Suppressor macrophage (primary cell): ENCODE data around the gene TMPRSS3.

ENCODE experiments used
- DNase-seq, 4 experiments: peaks; one replicate each; pipeline ENCODE4 v3.0.0-alpha.2; 2020 to 2022

The TMPRSS3 gene

DNA sequence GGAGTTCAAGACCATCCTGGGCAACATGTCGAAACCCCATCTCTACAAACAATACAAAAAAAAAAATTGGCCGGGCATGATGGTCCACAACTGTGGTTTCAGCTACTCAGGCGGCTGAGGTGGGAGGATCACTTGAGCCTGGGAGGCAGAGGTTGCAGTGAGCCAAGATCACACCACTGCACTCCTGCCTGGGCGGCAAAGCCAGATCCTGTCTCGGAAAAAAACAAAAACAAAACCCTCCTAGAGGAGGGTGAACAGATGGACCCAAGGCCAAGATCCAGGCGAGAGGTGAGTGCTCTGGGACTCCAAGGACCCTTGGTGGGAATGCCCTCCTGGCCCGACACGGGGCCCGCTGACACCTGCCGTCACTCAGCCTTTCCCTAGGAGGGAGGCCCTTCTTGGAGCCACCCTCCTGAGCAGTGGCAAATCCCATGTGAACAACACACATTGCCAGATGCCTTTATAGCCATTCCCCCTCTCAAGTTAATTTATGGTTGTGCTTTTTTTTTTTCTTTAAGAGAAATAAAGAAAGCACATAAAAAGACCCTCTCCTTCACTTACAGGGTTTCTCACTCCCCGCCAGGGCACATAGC, 45.4 kb downstream of the TMPRSS3 start:
- no peak for DNase-seq

- DNase-seq: no peak
Measured at GRCh38 chr21:42349420-42350317, 46.2 kb downstream of the TMPRSS3 start.

DNA sequence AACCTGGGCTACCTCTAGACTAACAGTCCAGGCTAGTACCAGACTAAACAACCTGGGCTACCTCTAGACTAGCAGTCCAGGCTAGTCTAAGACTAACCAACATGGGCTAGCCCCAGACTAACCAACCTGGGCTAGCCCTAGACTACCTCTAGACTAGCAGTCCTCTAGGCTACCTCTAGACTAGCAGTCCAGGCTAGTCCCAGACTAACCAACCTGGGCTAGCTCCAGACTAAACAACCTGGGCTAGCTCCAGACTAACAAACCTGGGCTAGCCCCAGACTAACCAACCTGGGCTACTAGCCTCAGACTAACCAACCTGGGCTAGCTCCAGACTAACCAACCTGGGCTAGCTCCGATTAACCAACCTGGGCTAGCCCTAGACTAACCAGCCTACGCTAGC, 47.1 kb downstream of the TMPRSS3 start:
- no peak for DNase-seq

DNA sequence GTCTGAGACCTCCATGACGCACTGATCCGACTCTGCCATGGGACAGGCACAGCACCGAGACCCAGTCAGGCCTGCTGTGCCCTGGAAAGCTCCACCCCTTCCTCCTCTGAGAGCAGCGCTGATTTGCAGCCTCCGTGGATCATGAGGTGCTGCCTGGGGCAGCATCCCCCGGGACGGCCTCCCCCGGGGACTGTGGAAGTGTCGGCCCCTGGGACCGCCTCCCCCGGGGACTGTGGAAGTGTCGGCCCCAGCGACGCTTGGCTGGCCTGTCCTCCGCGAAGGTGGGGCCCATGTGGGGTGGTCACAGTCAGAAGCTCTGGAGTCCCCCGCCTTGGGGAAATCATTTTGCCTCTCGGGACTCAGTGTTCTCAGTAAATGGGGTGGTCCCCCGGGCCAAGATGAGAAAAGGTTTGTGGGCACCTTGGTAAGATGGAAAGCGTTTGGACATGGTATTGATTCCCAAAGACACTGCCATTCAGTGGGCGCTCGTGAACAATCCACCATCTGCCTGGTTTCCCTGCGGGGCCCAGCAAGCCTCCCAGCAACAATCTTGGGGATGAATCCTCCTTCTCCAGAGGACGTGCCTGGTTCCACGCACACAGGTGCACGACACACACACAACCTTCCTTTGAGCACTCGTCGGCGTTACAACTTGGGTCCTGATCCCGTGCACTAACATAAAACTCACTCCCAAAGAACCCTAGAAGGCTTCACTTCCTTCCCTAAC, 48.1 kb downstream of the TMPRSS3 start:
- no peak for DNase-seq

GRCh38 chr21:42346866-42347600, 48.8 kb downstream of the TMPRSS3 start:
- no peak for DNase-seq

GRCh38 chr21:42346441-42346840, 49.4 kb downstream of the TMPRSS3 start:
- no peak for DNase-seq

DNA sequence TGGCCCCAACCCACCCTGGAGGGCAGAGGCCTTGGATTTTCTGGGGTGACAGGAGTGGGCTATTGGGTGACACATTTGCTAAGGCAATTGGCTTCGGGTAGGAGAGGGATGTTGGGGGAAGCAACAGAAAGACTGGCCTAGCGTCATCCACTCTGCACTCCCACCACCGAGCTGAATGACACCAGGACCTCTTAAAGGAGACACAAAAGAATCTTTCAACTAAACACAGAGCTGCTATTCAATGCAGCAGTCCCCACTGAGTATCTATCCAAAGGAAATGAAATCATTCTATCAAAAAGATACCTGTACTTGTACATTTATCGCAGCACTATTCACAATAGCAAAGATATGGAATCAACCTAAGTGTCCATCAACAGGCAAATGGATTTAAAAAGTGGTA, 51.2 kb downstream of the TMPRSS3 start:
- DNase-seq: no peak

DNA sequence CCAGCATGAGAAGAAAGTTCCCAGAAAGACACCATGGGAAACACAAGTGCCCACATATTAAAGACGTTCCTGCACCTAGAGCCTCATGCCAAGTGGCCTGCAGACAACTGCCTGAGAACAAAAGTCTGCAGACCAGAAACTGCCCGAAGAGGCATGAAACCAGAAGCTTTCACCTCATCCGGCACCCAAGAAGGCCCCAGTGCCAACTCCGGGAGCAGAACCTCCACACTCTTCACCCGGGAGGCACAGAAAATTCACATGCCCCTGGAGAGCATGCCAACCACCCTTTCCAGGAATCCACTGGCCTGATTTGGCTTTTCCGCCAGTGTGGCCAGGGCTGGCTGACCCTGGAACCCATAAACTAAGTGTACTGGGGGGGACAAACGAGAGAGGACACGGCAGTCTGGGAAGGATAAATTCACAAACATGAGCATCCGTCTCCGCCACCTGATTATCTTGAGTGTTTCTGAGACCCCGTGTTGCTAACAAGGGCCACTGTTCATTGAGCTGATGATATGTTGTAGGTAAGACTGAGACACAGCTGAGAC, 51.8 kb downstream of the TMPRSS3 start:
- DNase-seq: no peak

GRCh38 chr21:42343556-42343955, 52.3 kb downstream of the TMPRSS3 start:
- DNase-seq: no peak

DNA sequence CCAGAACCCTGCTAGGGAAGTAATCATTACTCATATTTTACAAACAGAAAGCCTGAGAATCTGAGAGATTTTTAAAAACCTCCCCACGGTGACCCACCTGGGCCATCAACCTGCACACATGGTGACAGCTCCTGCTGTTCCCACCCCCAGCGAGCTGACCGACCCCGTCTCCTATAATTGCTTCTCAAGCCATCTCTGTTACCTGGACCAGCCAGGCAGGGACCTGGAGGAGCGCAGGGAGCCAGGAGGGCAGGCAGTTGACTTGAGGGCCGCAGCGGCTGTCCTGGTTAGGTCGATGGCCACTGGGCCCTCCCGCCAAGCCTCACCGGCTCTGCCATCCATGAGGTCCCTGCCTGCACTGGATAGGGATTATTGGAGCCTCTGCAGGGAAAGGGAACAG, 52.8 kb downstream of the TMPRSS3 start:
- DNase-seq: no peak

- no peak for DNase-seq
Measured at GRCh38 chr21:42341776-42342542, 53.9 kb downstream of the TMPRSS3 start.

DNA sequence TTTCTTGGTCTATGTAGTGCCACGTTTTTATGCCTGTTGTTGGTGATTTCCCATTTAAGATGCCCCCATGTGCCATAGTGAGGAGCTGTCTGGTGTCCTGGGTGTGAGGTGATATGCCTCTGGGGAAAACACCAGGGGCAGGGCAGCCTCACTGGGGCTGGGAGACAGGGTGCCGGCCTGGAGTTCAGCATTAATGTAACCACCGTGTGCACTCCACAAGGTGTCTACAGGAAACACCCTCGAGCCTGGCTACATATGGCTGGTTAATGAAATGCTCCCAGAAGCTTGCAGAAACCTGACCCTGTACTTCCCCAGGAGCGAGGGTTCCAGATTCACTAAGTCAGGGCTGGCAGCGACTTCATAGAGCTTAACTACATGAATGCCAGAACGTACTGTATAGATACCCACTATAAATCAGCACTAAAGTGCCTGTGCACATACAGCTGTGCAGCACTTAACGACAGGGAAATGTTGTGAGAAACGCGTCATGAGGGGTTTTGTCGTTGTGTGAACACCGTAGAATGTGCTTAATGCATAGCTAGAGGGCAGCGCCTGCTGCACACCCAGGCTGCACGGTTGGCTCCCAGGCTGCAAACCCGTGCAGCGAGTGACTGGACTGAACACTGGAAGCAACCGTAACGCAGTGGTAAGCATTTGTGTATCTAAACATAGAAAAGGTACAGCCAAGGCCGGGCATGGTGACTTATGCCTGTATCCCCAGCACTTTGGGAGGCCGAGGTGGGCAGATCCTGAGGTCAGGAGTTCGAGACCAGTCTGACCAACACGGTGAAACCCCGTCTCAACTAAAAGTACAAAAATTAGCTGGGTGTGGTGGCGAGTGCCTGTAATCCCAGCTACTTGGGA, 55.4 kb downstream of the TMPRSS3 start:
- no peak for DNase-seq

DNA sequence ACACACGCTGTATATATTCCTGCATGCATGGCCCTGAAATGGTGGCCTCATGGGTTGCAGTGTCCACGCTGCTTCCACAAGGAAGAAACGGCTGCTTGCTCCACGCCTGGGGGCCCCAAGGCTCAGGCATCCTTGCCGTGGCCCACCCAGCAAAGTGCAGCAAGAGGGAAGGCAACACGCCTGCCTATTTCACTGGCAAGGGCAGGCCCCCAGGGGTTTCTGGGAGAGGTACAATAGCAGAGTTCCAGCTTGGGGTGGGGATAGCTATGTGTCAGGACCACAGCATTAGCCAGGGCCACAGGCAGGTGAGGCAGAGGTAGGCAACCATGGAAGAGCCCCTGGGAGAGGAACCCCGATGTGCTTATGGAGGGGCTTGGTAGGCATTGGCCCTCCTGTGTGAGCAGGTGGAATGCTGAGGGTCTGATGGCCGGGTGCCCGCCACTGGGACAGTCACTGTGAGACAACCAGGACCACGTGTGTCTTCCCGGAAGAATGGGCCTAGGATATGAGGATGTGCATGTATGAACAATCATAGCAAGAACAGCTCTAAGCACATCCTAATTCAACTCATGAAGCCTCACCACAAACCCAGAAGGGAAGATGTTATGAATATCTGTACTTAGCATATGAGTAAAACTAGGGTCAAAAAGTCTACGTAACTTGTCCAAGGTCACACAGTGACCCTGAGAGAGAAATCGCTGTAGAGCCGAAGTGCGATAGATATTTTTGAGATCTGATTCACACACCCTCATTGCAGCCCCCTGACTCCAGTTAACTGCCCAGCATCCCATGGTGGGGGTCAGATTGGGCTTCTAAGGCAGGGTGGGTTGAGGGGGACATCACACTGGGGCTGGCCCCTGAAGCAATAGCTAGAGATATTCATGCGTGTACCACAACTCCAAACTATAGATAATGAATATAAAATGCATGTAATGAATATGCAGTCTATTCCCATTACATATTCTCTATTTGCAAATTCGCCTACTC, 56.8 kb downstream of the TMPRSS3 start:
- no peak for DNase-seq

DNA sequence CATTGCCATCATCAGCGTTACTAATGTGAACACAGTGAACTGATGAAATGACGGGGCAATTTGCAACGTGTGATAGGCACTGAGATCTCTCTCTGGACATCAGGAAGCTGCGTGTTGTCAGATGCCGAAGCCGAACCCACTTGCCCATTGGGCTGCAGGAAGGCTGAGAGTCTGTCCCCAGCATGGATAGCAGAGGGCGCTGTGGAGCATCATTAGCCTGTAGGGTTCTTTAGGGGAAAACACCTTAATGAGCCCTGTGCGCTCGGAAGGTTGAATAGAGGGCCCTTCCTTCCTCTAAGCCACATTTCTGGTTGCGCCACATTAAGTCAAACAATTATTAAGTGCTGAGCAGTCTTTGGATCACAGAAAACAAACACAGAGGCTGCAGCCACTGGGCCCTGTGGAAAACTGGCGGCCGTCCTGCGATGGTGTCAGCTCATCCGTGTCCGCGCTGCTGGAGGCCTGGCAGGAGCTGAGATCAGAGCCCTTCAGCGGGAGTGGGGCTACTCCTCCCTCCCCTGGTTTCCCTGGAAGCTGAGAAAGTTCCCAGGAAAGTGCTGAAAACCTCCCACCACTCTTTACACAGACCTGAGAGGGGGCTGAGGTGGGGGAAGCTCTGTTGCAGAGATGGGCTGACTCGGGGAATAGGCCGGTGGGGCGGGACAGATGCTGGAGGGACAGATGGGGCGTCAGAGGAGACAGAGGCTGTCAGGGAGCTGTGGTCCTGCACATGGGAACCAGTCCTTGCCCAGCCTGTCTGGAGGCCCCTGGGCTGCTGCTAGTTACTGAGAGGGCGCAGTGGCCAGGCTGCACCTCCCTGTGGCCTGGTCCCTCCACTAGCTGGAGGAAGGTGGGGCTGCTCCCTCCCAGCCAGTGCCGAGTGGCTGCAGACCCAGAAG, 57.8 kb downstream of the TMPRSS3 start:
- DNase-seq: peak; percentile 70 to 83 (median 78)

GRCh38 chr21:42337276-42337675, 58.6 kb downstream of the TMPRSS3 start:
- no peak for DNase-seq

DNA sequence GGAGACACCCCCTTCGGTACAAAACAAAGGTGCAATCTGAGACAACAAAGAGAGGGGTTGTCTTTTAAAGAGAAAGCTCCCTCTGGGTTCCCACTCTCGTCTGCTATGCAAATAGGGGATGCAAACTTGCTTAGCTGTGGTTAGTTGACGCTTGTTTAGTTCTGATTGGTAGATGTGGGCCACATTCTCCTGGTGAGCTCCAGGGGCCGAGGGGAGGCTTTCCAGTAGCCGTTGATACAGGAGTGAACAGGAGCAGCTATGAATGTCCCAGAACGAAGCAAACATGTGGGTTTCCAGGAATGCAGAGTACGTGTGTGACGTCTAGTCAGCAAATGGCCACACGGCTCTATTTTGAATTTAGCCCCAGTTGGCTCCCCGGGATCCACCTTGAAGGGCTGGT, 59.8 kb downstream of the TMPRSS3 start:
- no peak for DNase-seq

- no peak for DNase-seq
Measured at GRCh38 chr21:42332557-42333317, 63.1 kb downstream of the TMPRSS3 start.

- no peak for DNase-seq
Measured at GRCh38 chr21:42331660-42332059, 64.2 kb downstream of the TMPRSS3 start.
